ENCODE measurements around the gene CYFIP2.
A peak's percentile ranks its signal among the peaks of the same experiment; 100 is the strongest.
"Not testable (repeated sequence)": the region's sequence is repeated elsewhere in the genome, so short reads cannot be mapped to it uniquely, and the experiment has no call there.

The CYFIP2 gene

DNA sequence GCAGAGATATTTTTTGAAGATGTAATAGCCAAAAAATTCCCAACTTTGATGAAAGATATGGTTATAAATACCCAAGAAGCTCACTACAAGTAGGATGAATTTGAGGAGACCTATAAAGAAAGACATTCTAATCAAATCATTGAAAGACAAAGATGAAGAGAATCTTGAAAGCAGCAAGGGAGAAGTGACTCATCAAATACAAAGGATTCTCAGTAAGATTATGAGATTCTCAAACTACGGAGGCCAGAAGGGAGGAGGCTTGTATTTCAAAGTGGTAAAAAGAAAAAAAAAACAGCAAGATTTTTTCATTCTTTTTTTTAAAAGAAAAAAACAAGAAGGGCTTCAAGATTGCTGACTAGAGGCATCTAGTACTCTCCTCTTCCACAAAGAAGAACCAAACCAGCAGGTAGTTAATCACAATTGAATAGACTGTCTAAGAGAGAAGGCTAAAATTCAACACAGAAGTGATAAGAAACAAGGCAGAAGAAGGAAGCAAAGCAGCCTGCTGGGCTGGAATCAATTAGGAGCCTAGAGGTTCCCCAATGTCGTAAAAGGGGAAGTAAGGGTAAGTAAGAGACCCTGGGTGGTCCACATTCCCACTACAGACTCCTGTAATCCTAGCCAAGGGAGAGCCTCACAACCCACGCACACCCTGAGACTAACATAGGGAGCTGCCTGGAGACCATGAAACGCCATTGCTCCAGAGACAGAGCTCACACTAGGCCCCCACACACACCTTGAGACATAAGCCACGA, 135.0 kb downstream of the CYFIP2 start:
- no peak for DNase-seq

DNA sequence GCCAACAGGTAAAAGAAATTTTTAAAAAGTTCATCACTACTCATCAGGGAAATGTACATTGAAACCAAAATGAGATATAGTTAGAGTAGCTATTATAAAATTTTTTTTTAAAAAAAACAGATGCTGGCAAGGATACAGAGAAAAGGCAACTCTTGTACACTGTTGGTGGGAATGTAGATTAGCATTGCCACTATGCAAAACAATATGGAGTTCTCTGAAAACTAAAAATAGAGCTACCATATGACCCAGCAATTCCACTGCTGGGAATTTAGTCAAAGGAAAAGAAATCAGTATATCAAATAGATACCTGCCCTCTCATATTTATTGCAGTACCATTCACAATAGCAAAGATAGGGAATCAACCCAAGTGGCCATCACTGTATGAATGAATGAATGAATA, 149.9 kb downstream of the CYFIP2 start:
- no peak for DNase-seq

DNA sequence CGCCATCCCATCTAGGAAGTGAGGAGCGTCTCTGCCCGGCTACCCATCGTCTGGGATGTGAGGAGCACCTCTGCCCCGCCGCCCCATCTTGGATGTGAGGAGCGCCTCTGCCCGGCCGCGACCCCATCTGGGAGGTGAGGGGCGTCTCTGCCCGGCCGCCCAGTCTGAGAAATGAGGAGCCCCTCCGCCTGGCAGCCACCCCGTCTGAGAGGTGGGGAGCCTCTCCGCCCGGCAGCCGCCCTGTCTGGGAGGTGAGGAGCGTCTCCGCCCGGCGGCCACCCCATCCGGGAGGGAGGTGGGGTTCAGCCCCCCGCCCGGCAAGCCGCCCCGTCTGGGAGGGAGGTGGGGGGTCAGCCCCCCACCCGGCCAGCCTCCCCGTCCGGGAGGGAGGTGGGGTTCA, 153.6 kb downstream of the CYFIP2 start:
- DNase-seq: not testable (repeated sequence)

DNA sequence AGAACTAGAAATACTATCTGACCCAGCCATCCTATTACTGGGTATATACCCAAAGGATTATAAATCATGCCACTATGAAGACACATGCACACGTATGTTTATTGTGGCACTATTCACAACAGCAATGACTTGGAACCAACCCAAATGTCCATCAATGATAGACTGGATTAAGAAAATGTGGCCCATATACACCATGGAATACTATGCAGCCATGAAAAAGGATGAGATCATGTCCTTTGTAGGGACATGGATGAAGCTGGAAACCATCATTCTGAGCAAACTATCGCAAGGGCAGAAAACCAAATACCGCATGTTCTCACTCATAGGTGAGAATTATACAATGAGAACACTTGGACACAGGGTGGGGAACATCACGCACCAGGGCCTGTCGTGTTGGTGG, 164.0 kb downstream of the CYFIP2 start:
- not testable (repeated sequence) for DNase-seq

DNA sequence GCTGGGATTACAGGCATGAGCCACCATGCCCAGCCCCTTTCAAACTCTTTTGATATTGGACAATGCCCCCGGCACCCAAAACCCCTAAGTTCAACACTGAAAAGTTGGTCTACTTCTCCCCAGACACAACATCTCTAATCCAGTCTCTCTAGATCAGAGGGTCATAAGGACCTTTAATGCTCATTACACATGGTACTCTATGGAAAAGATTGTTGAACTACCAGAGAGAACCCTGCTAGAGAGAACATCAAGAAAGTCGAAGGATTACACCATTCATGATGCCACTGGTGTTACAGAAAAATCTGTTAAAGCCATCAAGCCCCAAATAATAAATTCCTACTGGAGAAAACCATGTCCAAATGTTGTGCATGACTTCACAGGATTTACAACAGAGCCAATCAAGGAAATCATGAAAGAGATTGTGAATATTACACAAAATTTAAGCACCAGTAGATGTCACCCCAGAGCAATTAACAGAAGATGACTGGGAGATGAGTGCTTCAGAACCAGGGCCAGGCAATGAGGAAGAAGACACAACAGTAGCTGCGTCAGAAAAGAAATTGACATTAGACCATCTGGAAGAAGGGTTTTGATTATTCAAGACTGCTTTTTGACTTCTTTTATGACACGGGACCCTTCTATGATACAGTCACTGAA, 165.7 kb downstream of the CYFIP2 start:
- DNase-seq: peak; percentile 16

DNA sequence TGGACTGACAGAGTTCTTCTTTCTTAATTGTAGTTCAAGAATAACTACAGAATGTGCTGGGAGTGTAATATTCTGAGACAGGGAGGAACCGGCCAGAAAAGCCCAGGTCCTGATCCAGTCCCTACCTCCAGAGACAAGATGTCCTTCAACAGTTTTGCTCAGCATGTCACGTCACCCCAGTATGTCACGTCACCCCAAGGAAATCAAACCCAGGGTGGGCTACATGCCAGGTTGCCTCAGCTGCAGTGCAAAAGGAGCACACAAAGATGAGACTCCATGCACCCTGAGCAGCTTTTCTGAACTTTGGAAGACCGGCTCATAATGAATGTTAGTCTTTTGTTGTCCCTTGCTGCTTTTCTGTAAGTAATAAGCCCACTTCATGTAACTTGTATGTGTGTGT, 168.2 kb downstream of the CYFIP2 start:
- DNase-seq: no peak

DNA sequence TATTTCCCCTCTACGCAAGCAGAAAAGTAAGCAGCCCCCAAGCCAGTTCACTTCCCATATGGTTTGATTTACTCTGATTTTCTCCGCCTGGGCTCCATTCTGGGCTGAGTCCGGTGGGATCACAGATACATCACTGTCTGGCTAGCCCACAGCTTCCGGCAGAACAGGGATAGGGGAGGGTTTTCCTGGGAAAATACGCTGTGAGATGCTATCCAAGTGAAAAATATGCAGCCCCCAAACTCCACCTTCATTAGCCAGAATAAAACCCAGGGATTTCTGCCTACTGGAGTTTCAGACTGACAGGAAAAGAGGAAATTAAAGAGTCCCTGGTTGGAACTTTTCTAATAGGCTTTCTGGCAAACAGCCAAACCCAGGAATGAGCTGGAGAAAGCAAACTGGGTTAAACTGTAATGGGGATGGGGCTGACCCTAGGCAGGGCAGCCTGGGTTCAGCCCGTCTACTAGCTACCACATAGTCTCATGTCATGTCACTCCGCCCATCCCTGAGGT, 177.2 kb downstream of the CYFIP2 start:
- DNase-seq: no peak

DNA sequence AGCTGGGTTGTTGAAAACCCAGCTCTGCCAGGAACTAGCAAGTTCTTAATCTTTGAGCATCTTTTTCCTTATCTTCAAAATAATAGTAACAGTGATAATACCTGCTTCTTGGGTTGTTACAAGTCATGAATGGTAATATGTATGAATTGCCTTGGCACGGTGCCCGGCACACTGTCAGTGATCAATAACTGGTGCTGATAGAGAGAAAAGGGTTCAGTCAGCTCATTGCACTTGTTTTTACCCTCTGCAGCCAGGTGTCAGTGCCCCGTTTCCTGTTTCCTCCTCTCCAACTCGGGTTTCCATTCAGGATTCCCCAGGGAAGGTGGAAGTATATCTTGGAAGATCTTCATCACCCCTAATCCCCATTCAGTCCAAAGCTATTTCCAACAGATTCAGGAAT, 178.3 kb downstream of the CYFIP2 start:
- DNase-seq: no peak

All from NCI-H2081 treated with DMSO at 0.1 percent for 48 hours (cell line).